Right lobe of liver (tissue), 6 donors: ENCODE results near the gene DDX17. TPM values are rescaled to one million over a fixed set of nuclear protein-coding genes. Genes with fewer than 3 reads are reported as not detected.
A peak's percentile ranks its signal among the peaks of the same experiment; 100 is the strongest.

Experiments
- ATAC-seq, 4 donors: fragments of 200-7000 bp; cut with Tn5 transposase; one replicate each; pipeline ENCODE4 v1.9.1; 2020; ENCODE audit warnings: mild to moderate bottlenecking in 4 of 4, moderate library complexity in 4 of 4
- DNase-seq, 3 donors: peaks; one replicate each; pipeline ENCODE4 v3.0.0-alpha.2; 2020
- H3K27ac ChIP-seq, 3 donors: fragments of 200-600 bp; one replicate each; pipeline ENCODE4 v1.8.0; 2022
- H3K27me3 ChIP-seq, 2 donors: fragments of 200-600 bp; one replicate each; pipeline ENCODE4 v1.8.0; 2022
- H3K36me3 ChIP-seq, 4 donors: fragments of 200-600 bp; sonication (generic) in 1 of 4; one replicate each; pipeline versions ENCODE4 v1.5.1 to v1.8.0; 2017 to 2022; ENCODE audit warnings: control low read depth in 1 of 4
- H3K4me1 ChIP-seq, 4 donors: fragments of 200-600 bp; sonication (generic) in 1 of 4; one replicate each; pipeline versions ENCODE4 v1.5.1 to v1.8.0; 2017 to 2022; ENCODE audit warnings: control low read depth in 1 of 4
- H3K4me3 ChIP-seq, 3 donors: fragments of 200-600 bp; one replicate each; pipeline ENCODE4 v1.8.0; 2022
- H3K9me3 ChIP-seq, 4 donors: fragments of 200-600 bp; sonication (generic) in 1 of 4; one replicate each; pipeline versions ENCODE4 v1.5.1 to v1.8.0; 2017 to 2022; ENCODE audit warnings: control low read depth in 1 of 4
- CTCF ChIP-seq, 4 donors: fragments of 200-600 bp in 3 of 4; fragments of 450-650 bp in 1 of 4; IDR thresholded peaks; one replicate each; pipeline versions ENCODE4 v1.5.1 to v1.8.0; 2016 to 2022; ENCODE audit warnings: antibody characterized with exemption in 4 of 4, mild to moderate bottlenecking in 2 of 4
- POLR2A ChIP-seq: fragments of 450-650 bp; IDR thresholded peaks from one replicate; pipeline ENCODE4 v1.6.1; 2017; ENCODE audit warnings: antibody characterized with exemption, mild to moderate bottlenecking
- WGBS: methylation state at CpG from one replicate; pipeline ENCODE4 v1.1.6; 2018; ENCODE audit warnings: low coverage, low lambda C conversion rate; ENCODE audit not compliant: insufficient coverage; ENCODE audit errors: missing lambda C conversion rate; 5-methylcytosine and 5-hydroxymethylcytosine counted together
- intact Hi-C, 2 donors: fragments of 100-400 bp; cut with DNase I; formaldehyde crosslinking; loops; one replicate each; pipeline versions ENCODE4 v1.11.2 to v1.14.1; 2022
- total RNA-seq, 6 experiments: library from RNA; depleted of rRNA in 2 of 6; stranded (reverse); fragments of >200 nt in 2 of 6; fragmentation: NEBNext Ultra II Directional in 3 of 6; extraction: Animal tissue kit (Norgen Biotek cat#: 25700) in 3 of 6; gene quantifications; one replicate each; pipeline versions ENCODE4 v1.1.0 to v1.2.4, GENCODE V29; 2016 to 2023
- donor health status: DM: no; HTN: yes; CAD: no.
- donor health status: DM: no; HTN: no; CAD: no.
- donor health status: DM: no; HTN: no; CAD: no.
- donor health status: DM: no; HTN: yes; CAD: no.
- donor health status: DM: no; HTN: yes; CAD: no.

DDX17 gene
- total RNA-seq, 6 experiments from 2014 or later, result 128 to 205 (median 184) TPM

DNA sequence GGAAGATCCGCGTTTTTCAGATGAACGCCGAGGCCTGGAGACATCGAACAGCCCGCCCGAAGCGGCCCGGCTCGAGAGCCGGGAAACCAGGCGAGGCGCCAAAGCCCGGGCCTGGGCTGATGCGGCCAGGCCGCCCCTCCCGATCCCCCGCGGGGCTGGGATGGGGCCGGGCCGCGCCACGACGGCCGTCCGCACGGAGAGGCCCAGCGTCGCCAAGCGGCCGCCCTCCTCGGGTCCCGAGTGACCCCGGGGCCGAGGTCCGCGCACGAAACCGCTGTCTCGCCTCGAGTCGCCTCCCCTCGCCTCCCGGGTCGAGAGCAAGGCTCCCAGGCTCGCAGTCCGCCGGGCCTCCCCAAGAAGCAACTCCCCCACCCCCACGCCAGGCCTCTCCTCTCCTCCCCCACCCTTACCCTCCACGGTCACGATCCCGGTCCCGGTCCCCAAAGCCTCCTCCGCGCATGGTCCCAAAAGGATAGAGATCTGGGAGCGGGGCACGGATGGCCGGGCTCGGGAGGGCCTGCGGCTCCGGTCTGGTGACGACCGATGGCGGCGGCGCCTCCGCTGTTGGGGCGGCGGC, 482 bp downstream of the DDX17 start:
- peak; percentile 82 to 86 (median 85) for DNase-seq
- intact Hi-C loops, result no loop called here

DNA sequence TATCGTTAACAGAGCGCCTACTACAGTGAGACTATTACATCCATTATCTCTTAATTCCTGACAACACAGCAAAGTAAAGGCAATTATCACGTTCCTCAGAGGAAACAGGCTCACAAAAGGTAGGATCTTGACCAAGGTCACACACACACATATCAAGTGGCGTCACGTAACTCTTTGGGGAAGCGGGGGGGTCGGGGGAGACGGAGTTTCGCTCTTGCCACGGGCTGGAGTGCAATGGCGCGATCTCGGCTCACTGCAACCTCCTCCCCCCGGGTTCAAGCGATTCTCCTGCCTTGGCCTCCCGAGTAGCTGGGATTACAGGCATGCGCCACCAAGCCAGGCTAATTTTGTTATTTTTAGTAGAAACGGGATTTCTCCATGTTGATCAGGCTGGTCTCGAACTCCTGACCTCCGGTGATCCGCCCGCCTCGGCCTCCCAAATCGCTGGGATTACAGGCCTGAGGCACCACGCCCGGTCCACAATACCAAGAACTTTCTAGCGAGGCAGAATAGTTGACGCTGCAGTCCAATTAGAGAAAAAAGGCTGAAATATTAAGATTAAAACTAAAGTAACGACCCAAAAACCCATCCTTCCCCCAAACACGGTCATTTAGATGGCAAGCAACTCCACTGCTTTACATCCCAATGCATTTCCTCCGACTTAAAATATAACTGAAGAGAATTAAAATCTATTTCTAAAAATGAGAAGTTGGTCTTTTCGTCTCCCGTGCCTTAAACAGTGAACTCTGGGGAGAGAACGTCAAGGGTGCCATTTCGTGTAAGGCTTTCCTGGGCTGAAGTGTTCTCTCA, 1.2 kb downstream of the DDX17 start:
- no peaks in the 10 kb centered on the region for H3K9me3 ChIP-seq
- no peaks in the 10 kb centered on the region for H3K27me3 ChIP-seq
- intact Hi-C loops, result no loop called here
- TF ChIP-seq POLR2A (no peak), CTCF (IDR thresholded peaks at IDR 0.05) (no peak)
- DNase-seq (peak; percentile 62 to 69 (median 69)), ATAC-seq (peak in 3 of 4 donors; percentile 4 to 43 (median 4))
- H3K4me3 ChIP-seq, result peak overlapping the region; percentile 76 to 92 (median 91)
- H3K4me1 ChIP-seq, result peaks cover 0 to 38% (median 3%) of the 10 kb centered on the region in 4 donors
- peak overlapping the region; percentile 100 for H3K27ac ChIP-seq
- WGBS, result under 1% methylated on average over 25 of the region's 35 CpGs
- peaks cover 0 to 16% (median 6%) of the 10 kb centered on the region in 4 donors for H3K36me3 ChIP-seq

More for the DNA sequence above, 482 bp downstream of the DDX17 start:
- Histone ChIP-seq H3K9me3 (no peaks in the 10 kb centered on the region), H3K36me3 (peaks cover 0 to 9% (median 2%) of the 10 kb centered on the region in 4 donors), H3K4me1 (peaks cover 0 to 38% (median 3%) of the 10 kb centered on the region in 4 donors), H3K4me3 (peak overlapping the region; percentile 76 to 92 (median 91)), H3K27ac (peak overlapping the region; percentile 100), H3K27me3 (no peaks in the 10 kb centered on the region)
- peak; percentile 51 to 80 (median 72) for ATAC-seq
- WGBS, result 0% methylated on average over 7 of the region's 69 CpGs
- TF ChIP-seq POLR2A (no peak), CTCF (IDR thresholded peaks at IDR 0.05) (no peak)

GRCh38 chr22:38503021-38503420, 3.1 kb downstream of the DDX17 start:
- no peak overlapping the region for H3K4me3 ChIP-seq
- WGBS, result 58% methylated on average over 4 of the region's 4 CpGs
- intact Hi-C loops, result no loop called here
- DNase-seq (no peak), ATAC-seq (no peak)
- peaks cover 10 to 35% (median 24%) of the 10 kb centered on the region in 4 donors for H3K36me3 ChIP-seq
- no peaks in the 10 kb centered on the region for H3K27me3 ChIP-seq
- H3K27ac ChIP-seq, result no peak overlapping the region
- no peaks in the 10 kb centered on the region for H3K9me3 ChIP-seq
- H3K4me1 ChIP-seq, result peaks cover 0 to 38% (median 3%) of the 10 kb centered on the region in 4 donors
- TF ChIP-seq CTCF (IDR thresholded peaks at IDR 0.05), result no peak
- TF ChIP-seq POLR2A, result no peak

GRCh38 chr22:38501797-38502672, 4.1 kb downstream of the DDX17 start:
- 81% methylated on average over 10 of the region's 10 CpGs for WGBS
- intact Hi-C loops, result no loop called here
- no peak overlapping the region for H3K4me3 ChIP-seq
- no peak for ATAC-seq
- H3K4me1 ChIP-seq, result peaks cover 0 to 29% (median 3%) of the 10 kb centered on the region in 4 donors
- no peaks in the 10 kb centered on the region for H3K9me3 ChIP-seq
- H3K36me3 ChIP-seq, result peaks cover 15 to 45% (median 30%) of the 10 kb centered on the region in 4 donors
- H3K27me3 ChIP-seq, result no peaks in the 10 kb centered on the region
- H3K27ac ChIP-seq, result no peak overlapping the region
- TF ChIP-seq POLR2A (no peak), CTCF (IDR thresholded peaks at IDR 0.05) (no peak)
- no peak for DNase-seq
